Mesenteric fat pad (tissue), 1 donor: ENCODE data around the gene WDR7. TPM values are rescaled to one million over a fixed set of nuclear protein-coding genes. Genes with fewer than 3 reads are reported as not detected.

Experiments
- DNase-seq: peaks from one replicate; pipeline ENCODE4 v3.0.0-alpha.2; 2020; ENCODE audit warnings: low spot score
- total RNA-seq: library from RNA; stranded (reverse); fragmentation: NEBNext Ultra II Directional; extraction: Animal tissue kit (Norgen Biotek cat#: 25700); gene quantifications from one replicate; pipeline ENCODE4 v1.2.1, GENCODE V29; 2021
- donor health status: DM: yes; HTN: yes; CAD: no.

The WDR7 gene
- total RNA-seq, 1 donor from 2014 or later = 33.1 TPM

DNA sequence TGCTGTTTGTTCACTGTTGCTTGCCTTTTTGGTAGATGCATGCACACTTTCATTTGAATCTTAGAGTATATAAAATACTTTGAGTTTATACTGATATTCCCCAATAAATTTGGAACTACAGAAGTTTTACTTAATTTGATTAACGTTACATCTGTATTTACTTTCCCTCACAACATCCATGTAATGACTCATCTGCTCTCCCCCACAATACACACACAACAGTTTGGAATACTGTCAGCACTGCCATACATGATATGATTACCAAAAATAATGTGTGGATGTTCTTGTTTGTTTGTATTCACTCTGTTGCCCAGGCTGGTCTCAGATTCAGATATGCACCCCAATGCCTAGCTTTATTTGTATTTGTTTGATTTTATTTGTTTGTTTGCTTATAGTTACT, 144.2 kb downstream of the WDR7 start:
- no peak for DNase-seq

- no peak for DNase-seq
These were observed 148.6 kb downstream of the WDR7 start for GRCh38 chr18:56799756-56800155.

GRCh38 chr18:56803051-56803450, 151.9 kb downstream of the WDR7 start:
- no peak for DNase-seq

DNA sequence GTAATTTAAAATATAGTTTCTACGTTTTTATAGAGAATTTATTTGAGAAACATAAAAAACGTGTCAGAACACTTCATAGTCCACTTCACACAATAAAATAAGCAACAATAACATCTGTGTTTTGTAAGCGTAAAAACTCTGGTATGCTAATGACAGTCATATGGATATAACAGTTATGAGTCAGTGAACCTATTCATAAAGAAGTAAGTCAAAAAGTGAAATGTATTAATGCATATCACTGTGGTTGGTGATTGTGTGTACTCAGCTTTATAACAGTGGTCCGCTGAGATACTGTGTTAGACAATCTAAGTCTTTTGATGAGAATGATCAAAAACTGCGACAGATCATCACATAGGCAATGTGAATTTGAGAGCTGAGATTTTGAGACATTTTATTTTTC, 153.2 kb downstream of the WDR7 start:
- DNase-seq = no peak

DNA sequence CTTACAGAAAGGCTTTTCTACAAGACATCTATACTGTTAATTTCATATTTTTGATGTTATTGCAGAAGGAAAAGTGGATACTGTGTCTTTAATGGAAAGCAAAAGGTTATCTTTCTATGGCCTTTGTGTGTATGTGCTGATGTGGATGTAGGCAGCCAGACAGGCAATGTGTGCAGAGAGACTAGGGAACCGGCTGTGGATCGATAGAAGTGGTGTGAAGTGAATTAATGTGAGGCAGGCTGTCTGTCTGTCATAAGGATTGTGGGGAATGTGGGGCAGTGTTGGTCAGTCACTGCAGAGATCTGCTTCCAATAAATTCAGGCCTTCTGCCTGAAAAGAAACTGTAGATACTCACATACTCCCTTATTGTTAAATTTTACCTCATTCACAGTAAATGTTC, 156.7 kb downstream of the WDR7 start:
- no peak for DNase-seq

DNA sequence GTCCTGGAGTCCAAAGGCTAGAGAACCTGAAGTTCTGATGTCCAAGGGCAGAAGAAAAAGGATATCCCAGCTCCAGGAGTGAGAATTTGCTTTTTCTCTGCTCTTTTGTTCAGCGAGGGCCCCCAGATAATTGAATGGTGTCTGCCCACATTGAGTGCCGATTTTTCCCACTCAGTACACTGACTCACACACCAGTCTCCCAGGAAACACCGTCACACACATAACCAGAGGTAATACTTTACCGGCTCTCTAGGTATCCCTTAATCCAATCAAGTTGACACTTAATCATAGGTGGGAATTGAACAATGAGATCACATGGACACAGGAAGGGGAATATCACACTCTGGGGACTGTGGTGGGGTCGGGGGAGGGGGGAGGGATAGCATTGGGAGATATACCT, 161.5 kb downstream of the WDR7 start:
- DNase-seq = no peak

GRCh38 chr18:56815926-56816325, 164.8 kb downstream of the WDR7 start:
- no peak for DNase-seq

- no peak for DNase-seq
These were observed 172.9 kb downstream of the WDR7 start for GRCh38 chr18:56823986-56824565.

GRCh38 chr18:56825321-56825720, 174.2 kb downstream of the WDR7 start:
- no peak for DNase-seq

GRCh38 chr18:56825878-56826277, 174.7 kb downstream of the WDR7 start:
- DNase-seq = no peak

- DNase-seq = no peak
These were observed 180.8 kb downstream of the WDR7 start for GRCh38 chr18:56831988-56832387.

DNA sequence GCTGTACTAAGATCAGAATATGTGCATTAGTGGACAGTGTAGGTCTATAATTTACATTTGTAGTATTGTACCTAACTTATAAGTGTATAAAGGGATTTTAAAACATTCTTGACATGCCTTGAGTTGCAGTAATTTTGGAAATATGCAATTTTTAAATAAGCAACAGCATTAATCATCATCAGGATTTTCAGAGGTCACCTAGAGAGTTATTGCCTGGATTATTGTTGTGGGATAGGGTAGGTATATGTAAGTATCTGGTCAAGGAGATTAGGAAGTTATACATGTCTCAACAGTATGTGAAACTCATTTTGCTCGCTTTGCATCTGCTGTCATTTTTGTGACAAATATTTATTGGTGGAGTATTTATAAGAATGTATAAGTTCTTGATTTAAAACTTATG, 184.2 kb downstream of the WDR7 start:
- no peak for DNase-seq

DNA sequence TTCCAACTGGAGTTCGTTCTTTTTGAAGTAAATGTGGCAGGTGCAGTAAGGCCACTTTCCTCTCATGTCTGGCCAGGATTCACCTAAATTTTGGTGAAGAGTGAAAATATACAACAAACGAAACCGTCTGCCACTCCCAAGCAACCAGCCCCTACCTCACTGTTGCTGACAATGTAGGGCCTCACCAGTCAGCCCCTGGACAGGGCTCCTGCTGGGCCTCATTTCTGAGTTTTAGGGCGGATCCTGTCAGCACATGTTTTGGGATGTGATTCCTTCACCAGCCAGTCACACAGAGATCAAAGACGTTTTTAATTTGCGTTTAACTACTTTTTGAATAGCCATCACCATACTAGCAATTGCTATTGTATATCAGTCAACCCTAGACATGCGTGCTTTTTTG, 185.0 kb downstream of the WDR7 start:
- DNase-seq = no peak

DNA sequence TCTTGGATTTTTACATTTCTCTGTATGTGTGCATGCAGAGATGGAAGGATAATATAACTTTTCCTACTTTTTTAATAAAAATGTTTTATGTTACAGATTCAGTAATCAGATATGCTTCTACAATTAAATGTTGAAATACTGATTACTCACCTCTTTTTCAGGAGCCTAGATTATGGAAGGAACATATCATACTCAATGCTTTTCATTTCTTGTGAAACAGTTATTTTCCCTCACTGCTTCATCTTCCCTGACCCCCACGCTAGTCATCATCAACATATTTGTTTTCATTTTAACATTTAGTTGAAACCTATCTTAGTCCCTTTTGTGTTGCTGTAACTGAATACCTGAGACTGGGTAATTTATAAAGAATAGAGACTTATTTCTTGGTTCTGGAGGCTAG, 190.7 kb downstream of the WDR7 start:
- DNase-seq = no peak

DNA sequence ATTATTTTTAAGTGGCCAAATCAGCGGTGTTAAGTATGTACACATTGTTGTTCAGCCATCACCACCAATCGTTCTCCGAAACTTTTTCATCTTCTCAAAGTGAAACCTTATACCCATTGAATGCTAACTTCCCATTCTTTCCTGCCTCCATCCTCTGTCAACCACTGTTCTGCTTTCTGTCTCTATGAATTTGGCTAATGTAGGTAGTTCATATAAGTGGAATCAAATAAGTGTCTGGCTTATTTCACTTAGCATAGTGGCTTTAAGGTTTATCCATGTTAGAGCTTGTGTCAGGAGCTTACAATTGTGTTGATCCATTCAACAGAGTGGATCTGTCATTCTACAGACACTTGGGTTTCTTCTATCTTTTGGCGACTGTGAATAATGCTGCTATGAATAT, 192.1 kb downstream of the WDR7 start:
- no peak for DNase-seq

GRCh38 chr18:56844556-56844955, 193.4 kb downstream of the WDR7 start:
- DNase-seq = no peak

DNA sequence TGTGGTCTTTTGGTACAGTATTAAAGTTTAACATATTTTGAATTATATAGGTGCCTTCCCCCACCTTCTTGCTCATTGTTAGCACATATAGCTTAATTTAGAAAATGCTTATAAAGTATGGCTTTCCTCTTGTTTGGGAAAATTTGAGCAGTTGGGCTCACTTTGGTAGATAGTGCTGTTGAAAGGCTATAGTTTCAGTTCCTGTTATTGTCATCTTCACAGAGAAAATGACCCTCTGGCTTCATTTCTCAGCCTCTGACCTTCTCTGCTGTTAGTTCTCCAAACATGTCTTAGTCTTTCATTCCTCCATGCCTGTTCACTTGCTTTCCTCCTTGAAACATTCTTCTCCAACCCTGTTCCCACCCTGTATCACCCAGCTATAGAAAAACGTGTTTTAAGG, 200.6 kb downstream of the WDR7 start:
- no peak for DNase-seq

DNA sequence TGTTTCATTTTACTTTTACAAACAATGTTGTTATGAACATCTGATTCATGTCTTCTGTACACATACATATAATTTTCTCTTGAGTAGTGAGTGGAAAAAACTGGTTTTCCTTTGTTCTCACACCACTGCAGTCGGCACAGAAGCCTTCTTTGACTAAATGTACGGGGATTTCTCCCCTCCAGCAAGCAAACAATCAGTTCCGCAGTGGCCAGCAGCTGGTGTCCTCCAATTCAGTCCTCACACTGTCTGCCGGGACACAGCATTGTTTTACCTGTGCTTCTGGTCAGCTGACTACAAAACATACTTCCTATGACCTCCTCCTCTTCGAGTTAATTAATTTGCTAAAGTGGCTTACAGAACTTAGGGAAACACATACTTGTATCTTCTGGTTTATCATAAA, 202.8 kb downstream of the WDR7 start:
- no peak for DNase-seq

DNA sequence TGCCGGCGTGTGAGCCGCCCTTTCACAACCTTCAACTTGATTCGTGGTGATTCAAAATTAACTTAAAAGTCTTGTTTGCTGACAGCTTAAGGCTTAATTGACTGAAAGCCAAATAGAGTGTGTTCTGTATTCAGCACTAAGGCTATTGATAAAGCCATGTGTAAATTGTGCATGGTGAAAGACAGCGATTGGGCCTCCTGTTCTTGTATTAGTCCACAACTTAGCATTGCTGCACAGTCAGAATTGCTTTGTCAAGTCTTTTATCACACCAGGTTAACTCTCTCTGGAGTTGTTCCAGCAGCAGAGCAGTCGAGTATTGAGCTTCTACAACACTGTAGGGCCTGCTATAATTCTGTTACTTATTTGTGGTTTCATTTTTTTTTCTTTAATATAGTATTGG, 210.1 kb downstream of the WDR7 start:
- DNase-seq = no peak

DNA sequence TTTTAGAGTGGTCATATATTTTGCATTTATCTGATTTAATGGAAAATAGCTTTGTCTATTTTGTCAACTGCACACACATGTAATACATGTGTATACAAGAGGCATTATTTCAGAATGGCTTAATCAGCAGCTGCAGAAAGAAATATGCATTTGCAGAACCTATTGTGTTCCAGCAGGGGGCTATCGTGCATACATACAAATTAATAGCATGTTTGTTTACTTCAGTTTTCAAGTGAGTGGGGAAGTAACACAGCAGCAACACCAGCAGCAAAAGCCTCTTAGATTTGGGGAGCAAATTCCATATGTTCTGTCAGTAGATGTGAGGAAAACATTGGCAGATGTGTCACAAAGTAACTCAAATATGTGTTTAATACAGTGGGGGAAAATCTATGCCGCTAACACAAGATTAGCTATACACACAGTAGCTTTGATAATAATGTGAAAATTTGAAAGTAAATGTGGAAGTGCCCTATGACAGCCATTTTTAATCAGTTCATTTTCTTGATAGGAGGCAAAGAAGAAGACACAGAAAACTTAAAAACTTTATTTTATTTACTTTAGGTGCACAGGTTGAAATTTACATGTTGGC, 218.1 kb downstream of the WDR7 start:
- no peak for DNase-seq

DNA sequence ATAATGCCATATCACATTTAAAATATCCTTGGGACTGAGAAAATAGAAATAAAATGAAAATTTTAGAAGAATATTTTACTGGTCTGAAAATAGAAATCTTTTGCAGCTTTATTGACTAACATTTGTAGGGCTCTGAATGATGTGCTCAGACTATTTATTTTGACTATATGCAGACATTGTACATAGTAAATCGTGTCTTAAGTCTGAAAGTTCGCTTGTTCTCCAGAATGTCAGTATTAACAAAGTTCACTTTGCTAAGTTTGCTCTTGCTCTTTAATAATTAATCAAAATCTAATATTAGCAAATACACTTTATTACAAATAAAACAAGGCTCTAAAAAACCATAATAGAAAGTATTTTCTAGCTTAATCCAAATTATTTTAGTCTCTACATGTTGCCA, 219.8 kb downstream of the WDR7 start:
- DNase-seq = no peak

DNA sequence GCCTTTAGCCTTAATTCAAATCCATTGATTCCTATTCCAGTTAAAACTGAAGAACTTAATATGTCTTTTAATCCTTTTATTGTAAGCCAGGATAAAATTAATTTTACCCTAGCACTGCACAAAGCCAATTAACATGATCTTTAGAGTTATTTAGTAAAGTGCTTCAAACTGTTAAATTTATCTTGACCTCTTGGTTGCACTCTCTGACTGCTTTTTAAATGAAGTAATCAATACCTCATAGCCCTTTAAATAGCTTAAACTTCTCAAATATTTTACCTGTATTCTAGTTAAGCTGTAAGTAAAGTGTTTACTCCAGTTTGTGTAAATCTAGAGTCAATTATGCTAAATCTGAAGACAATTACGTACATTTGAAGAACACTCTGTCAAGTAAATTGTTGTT, 221.0 kb downstream of the WDR7 start:
- DNase-seq = no peak

GRCh38 chr18:56873441-56874140, 222.4 kb downstream of the WDR7 start:
- no peak for DNase-seq
